Measurements from ENCODE around the gene PFKFB3. TPM values are rescaled to one million over a fixed set of nuclear protein-coding genes. Genes with fewer than 3 reads are reported as not detected.
"Not testable (repeated sequence)": the region's sequence is repeated elsewhere in the genome, so short reads cannot be mapped to it uniquely, and the experiment has no call there.

The PFKFB3 gene
- total RNA-seq, 2 donors from 2014 or later: 31.2 to 34.5 TPM

- peak overlapping the region; percentile 96 for H3K4me3 ChIP-seq (ENCODE audit: low read length)
- H3K4me1 Mint-ChIP-seq: peaks cover 27% of the 10 kb centered on the region
- 0 to 1% methylated on average over 16 to 28 of the region's 28 CpGs for WGBS, 2 experiments (ENCODE audit: insufficient coverage in 1 of 2, insufficient read length in 1 of 2)
- H3K36me3 Mint-ChIP-seq (ENCODE audit: low read depth): peaks cover 9% of the 10 kb centered on the region
- TF ChIP-seq CTCF (conservative IDR thresholded peaks at IDR 0.05): no peak
- peak overlapping the region; percentile 82 for H3K4me3 Mint-ChIP-seq
- H3K27me3 Mint-ChIP-seq (ENCODE audit: insufficient read depth): peaks cover 38% of the 10 kb centered on the region
- H3K27ac ChIP-seq (ENCODE audit: low read depth, low read length): no peak overlapping the region
- peak; percentile 79 for DNase-seq
- peaks cover 23% of the 10 kb centered on the region for H3K4me1 ChIP-seq (ENCODE audit: control insufficient read depth, insufficient read depth, low read length)
- H3K27ac Mint-ChIP-seq: no peak overlapping the region
- H3K9me3 ChIP-seq (ENCODE audit: control insufficient read depth, low read length): no peaks in the 10 kb centered on the region
- peaks cover 15% of the 10 kb centered on the region for H3K27me3 ChIP-seq (ENCODE audit: control insufficient read depth, insufficient read depth, low read length, poor library complexity, severe bottlenecking)
- H3K9ac ChIP-seq (ENCODE audit: extremely low read depth, low read length, poor library complexity, severe bottlenecking): peak overlapping the region; percentile 86
- peaks cover 4% of the 10 kb centered on the region for H3K36me3 ChIP-seq (ENCODE audit: control insufficient read depth, insufficient read depth, low read length)
- H3K9me3 Mint-ChIP-seq: no peaks in the 10 kb centered on the region
Observed at GRCh38 chr10:6204063-6204340, 1.3 kb downstream of the PFKFB3 start.

GRCh38 chr10:6204341-6205191 lies 1.8 kb downstream of the PFKFB3 start:
- H3K4me1 ChIP-seq (ENCODE audit: control insufficient read depth, insufficient read depth, low read length): peaks cover 23% of the 10 kb centered on the region
- H3K4me1 Mint-ChIP-seq: peaks cover 24% of the 10 kb centered on the region
- peak overlapping the region; percentile 13 for H3K27ac Mint-ChIP-seq
- H3K27me3 Mint-ChIP-seq (ENCODE audit: insufficient read depth): peaks cover 35% of the 10 kb centered on the region
- WGBS, 2 experiments (ENCODE audit: insufficient coverage in 1 of 2, insufficient read length in 1 of 2): 31 to 33% methylated on average over 8 to 24 of the region's 24 CpGs
- peak overlapping the region; percentile 82 for H3K4me3 Mint-ChIP-seq
- peak; percentile 66 for DNase-seq
- H3K9me3 ChIP-seq (ENCODE audit: control insufficient read depth, low read length): no peaks in the 10 kb centered on the region
- peaks cover 9% of the 10 kb centered on the region for H3K36me3 Mint-ChIP-seq (ENCODE audit: low read depth)
- H3K9ac ChIP-seq (ENCODE audit: extremely low read depth, low read length, poor library complexity, severe bottlenecking): peak overlapping the region; percentile 86
- H3K27ac ChIP-seq (ENCODE audit: low read depth, low read length): no peak overlapping the region
- H3K4me3 ChIP-seq (ENCODE audit: low read length): peak overlapping the region; percentile 96
- H3K36me3 ChIP-seq (ENCODE audit: control insufficient read depth, insufficient read depth, low read length): peaks cover 4% of the 10 kb centered on the region
- H3K9me3 Mint-ChIP-seq: no peaks in the 10 kb centered on the region
- peaks cover 15% of the 10 kb centered on the region for H3K27me3 ChIP-seq (ENCODE audit: control insufficient read depth, insufficient read depth, low read length, poor library complexity, severe bottlenecking)
- TF ChIP-seq CTCF (conservative IDR thresholded peaks at IDR 0.05): no peak

DNA sequence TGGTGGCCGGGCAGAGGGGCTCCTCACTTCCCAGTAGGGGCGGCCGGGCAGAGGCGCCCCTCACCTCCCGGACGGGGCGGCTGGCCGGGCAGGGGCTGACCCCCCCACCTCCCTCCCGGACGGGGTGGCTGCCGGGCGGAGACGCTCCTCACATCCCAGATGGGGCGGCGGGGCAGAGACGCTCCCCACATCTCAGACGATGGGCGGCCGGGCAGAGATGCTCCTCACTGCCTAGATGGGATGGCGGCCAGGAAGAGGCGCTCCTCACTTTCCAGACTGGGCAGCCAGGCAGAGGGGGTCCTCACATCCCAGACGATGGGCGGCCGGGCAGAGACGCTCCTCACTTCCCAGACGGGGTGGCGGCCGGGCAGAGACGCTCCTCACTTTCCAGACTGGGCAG lies 3.8 kb downstream of the PFKFB3 start:
- H3K9ac ChIP-seq (ENCODE audit: extremely low read depth, low read length, poor library complexity, severe bottlenecking); H3K27me3 ChIP-seq (ENCODE audit: control insufficient read depth, insufficient read depth, low read length, poor library complexity, severe bottlenecking); DNase-seq; H3K4me3 Mint-ChIP-seq; H3K27ac ChIP-seq (ENCODE audit: low read depth, low read length); H3K9me3 Mint-ChIP-seq; H3K9me3 ChIP-seq (ENCODE audit: control insufficient read depth, low read length); H3K36me3 ChIP-seq (ENCODE audit: control insufficient read depth, insufficient read depth, low read length); H3K27ac Mint-ChIP-seq; H3K36me3 Mint-ChIP-seq (ENCODE audit: low read depth); H3K4me3 ChIP-seq (ENCODE audit: low read length): not testable (repeated sequence)
- WGBS, 2 experiments (ENCODE audit: insufficient coverage in 1 of 2, insufficient read length in 1 of 2): 97 to 100% methylated on average over 1 to 16 of the region's 29 CpGs
- H3K27me3 Mint-ChIP-seq (ENCODE audit: insufficient read depth): peaks cover 19% of the 10 kb centered on the region
- peaks cover 19% of the 10 kb centered on the region for H3K4me1 ChIP-seq (ENCODE audit: control insufficient read depth, insufficient read depth, low read length)
- peaks cover 19% of the 10 kb centered on the region for H3K4me1 Mint-ChIP-seq
